Body of pancreas (tissue), 4 donors: ENCODE measurements around the gene CLEC4M. TPM values are rescaled to one million over a fixed set of nuclear protein-coding genes. Genes with fewer than 3 reads are reported as not detected.
"Not testable (repeated sequence)": the region's sequence is repeated elsewhere in the genome, so short reads cannot be mapped to it uniquely, and the experiment has no call there.

Source experiments
- ATAC-seq: fragments of 150-250 bp; one replicate; pipeline ENCODE4 v1.9.1; 2016
- DNase-seq, 4 donors: peaks; one replicate each; pipeline ENCODE4 v3.0.0-alpha.2; 2019
- H3K27ac ChIP-seq, 4 donors: fragments of 200-600 bp; sonication (generic); 1 replicate in 3 of 4; 2 replicates in 1 of 4; pipeline versions ENCODE4 v1.5.1 to v1.6.1; 2016 to 2019; ENCODE audit warnings: mild to moderate bottlenecking in 1 of 4, mixed read lengths in 1 of 4, moderate library complexity in 1 of 4
- H3K27me3 ChIP-seq, 2 donors: fragments of 200-600 bp; sonication (generic); one replicate each; pipeline ENCODE4 v1.6.0; 2016; ENCODE audit warnings: mild to moderate bottlenecking in 1 of 2
- H3K36me3 ChIP-seq, 2 donors: fragments of 200-600 bp; sonication (generic); replicated peaks in 1 of 2; 2 replicates each; pipeline ENCODE4 v1.5.1; 2016; ENCODE audit warnings: low read depth in 2 of 2; ENCODE audit not compliant: insufficient read depth in 1 of 2
- H3K4me1 ChIP-seq: fragments of 200-600 bp; sonication (generic); one replicate; pipeline ENCODE4 v1.6.0; 2016
- H3K4me3 ChIP-seq, 2 donors: fragments of 200-600 bp; sonication (generic); 1 replicate in 1 of 2; 2 replicates in 1 of 2; pipeline ENCODE4 v1.5.1; 2016 to 2019
- H3K9me3 ChIP-seq, 3 donors: fragments of 200-600 bp; sonication (generic); 1 replicate in 2 of 3; 2 replicates in 1 of 3; pipeline ENCODE4 v1.5.1; 2016
- CTCF ChIP-seq, 7 experiments: fragments of 450-650 bp in 4 of 7; fragments of 200-600 bp in 3 of 7; sonication (generic) in 3 of 7; IDR thresholded peaks; one replicate each; pipeline ENCODE4 v1.5.1; 2016 to 2019; ENCODE audit warnings: antibody characterized with exemption in 7 of 7
- POLR2A ChIP-seq, 3 donors: fragments of 450-650 bp; IDR thresholded peaks; one replicate each; pipeline ENCODE4 v1.6.1; 2016; ENCODE audit warnings: antibody characterized with exemption in 3 of 3, mild to moderate bottlenecking in 2 of 3
- WGBS, 2 donors: methylation state at CpG; one replicate each; pipeline ENCODE4 v1.1.5; 2017; 5-methylcytosine and 5-hydroxymethylcytosine counted together
- intact Hi-C: fragments of 100-400 bp; cut with DNase I; formaldehyde crosslinking; loops from one replicate; pipeline ENCODE4 v1.15.1; 2023
- total RNA-seq, 2 donors: library from RNA; depleted of rRNA; stranded (reverse); fragments of >200 nt; gene quantifications; one replicate each; pipeline ENCODE4 v1.1.0, GENCODE V29; 2016

CLEC4M gene
- total RNA-seq, 2 donors from 2014 or later: not detected

- intact Hi-C loops: no loop called here
- no peak for TF ChIP-seq POLR2A (IDR thresholded peaks at IDR 0.05)
- no peak for TF ChIP-seq CTCF (IDR thresholded peaks at IDR 0.05)
- Histone ChIP-seq H3K9me3 (peaks cover 0 to 5% (median 0%) of the 10 kb centered on the region in 3 donors), H3K27ac (no peak overlapping the region), H3K27me3 (no peaks in the 10 kb centered on the region), H3K4me1 (no peaks in the 10 kb centered on the region), H3K4me3 (no peak overlapping the region), H3K36me3 (no peaks in the 10 kb centered on the region)
- ATAC-seq: no peak
- DNase-seq: no peak
- WGBS, 2 donors: 57 to 62% methylated on average over 12 of the region's 12 CpGs
Observed at GRCh38 chr19:7751157-7751783, 11.8 kb upstream of the CLEC4M start.

- Histone ChIP-seq H3K4me3 (no peak overlapping the region), H3K27ac (no peak overlapping the region), H3K27me3 (no peaks in the 10 kb centered on the region), H3K36me3 (no peaks in the 10 kb centered on the region), H3K4me1 (no peaks in the 10 kb centered on the region), H3K9me3 (peaks cover 0 to 14% (median 0%) of the 10 kb centered on the region in 3 donors)
- ATAC-seq (no peak), DNase-seq (no peak)
- intact Hi-C loops: no loop called here
- no peak for TF ChIP-seq CTCF (IDR thresholded peaks at IDR 0.05)
- no peak for TF ChIP-seq POLR2A (IDR thresholded peaks at IDR 0.05)
- 29 to 32% methylated on average over 4 of the region's 4 CpGs for WGBS, 2 donors
Observed at GRCh38 chr19:7756258-7756657, 6.8 kb upstream of the CLEC4M start.

GRCh38 chr19:7757358-7757757 lies 5.7 kb upstream of the CLEC4M start:
- TF ChIP-seq POLR2A (IDR thresholded peaks at IDR 0.05) (no peak), CTCF (IDR thresholded peaks at IDR 0.05) (no peak)

GRCh38 chr19:7759156-7759555 lies 3.9 kb upstream of the CLEC4M start:
- no peaks in the 10 kb centered on the region for H3K4me1 ChIP-seq
- H3K4me3 ChIP-seq: no peak overlapping the region
- TF ChIP-seq CTCF (IDR thresholded peaks at IDR 0.05): no peak
- TF ChIP-seq POLR2A (IDR thresholded peaks at IDR 0.05): no peak
- DNase-seq (no peak), ATAC-seq (no peak)
- H3K9me3 ChIP-seq: peaks cover 0 to 14% (median 0%) of the 10 kb centered on the region in 3 donors
- no peaks in the 10 kb centered on the region for H3K36me3 ChIP-seq
- no peaks in the 10 kb centered on the region for H3K27me3 ChIP-seq
- intact Hi-C loops: no loop called here
- 82 to 100% methylated on average over 1 of the region's 1 CpG for WGBS, 2 donors
- H3K27ac ChIP-seq: no peak overlapping the region

More at GRCh38 chr19:7757358-7757757, 5.7 kb upstream of the CLEC4M start:
- no peaks in the 10 kb centered on the region for H3K27me3 ChIP-seq
- 74 to 78% methylated on average over 3 of the region's 3 CpGs for WGBS, 2 donors
- no peaks in the 10 kb centered on the region for H3K4me1 ChIP-seq
- DNase-seq (no peak), ATAC-seq (no peak)
- H3K27ac ChIP-seq: no peak overlapping the region
- no peaks in the 10 kb centered on the region for H3K36me3 ChIP-seq
- H3K9me3 ChIP-seq: peaks cover 0 to 14% (median 0%) of the 10 kb centered on the region in 3 donors
- intact Hi-C loops: no loop called here
- H3K4me3 ChIP-seq: no peak overlapping the region

GRCh38 chr19:7763696-7764095 lies 653 bp downstream of the CLEC4M start:
- no peak for DNase-seq

GRCh38 chr19:7764157-7764556 lies 1.1 kb downstream of the CLEC4M start:
- H3K27ac ChIP-seq, H3K36me3 ChIP-seq, H3K9me3 ChIP-seq, H3K4me3 ChIP-seq, ATAC-seq, H3K27me3 ChIP-seq, H3K4me1 ChIP-seq, DNase-seq, intact Hi-C loops: not testable (repeated sequence)
- WGBS, 2 donors: 51 to 55% methylated on average over 3 of the region's 3 CpGs

More at GRCh38 chr19:7763696-7764095, 653 bp downstream of the CLEC4M start:
- ATAC-seq: no peak
- Histone ChIP-seq H3K27ac (no peak overlapping the region), H3K9me3 (no peaks in the 10 kb centered on the region), H3K27me3 (no peaks in the 10 kb centered on the region), H3K4me1 (no peaks in the 10 kb centered on the region), H3K4me3 (no peak overlapping the region), H3K36me3 (no peaks in the 10 kb centered on the region)
- WGBS, 2 donors: 25 to 50% methylated on average over 1 of the region's 1 CpG
- intact Hi-C loops: no loop called here
- no peak for TF ChIP-seq POLR2A (IDR thresholded peaks at IDR 0.05)
- TF ChIP-seq CTCF (IDR thresholded peaks at IDR 0.05): no peak

GRCh38 chr19:7765043-7765442 lies 2.0 kb downstream of the CLEC4M start:
- H3K27ac ChIP-seq, H3K4me3 ChIP-seq, H3K4me1 ChIP-seq, H3K27me3 ChIP-seq, intact Hi-C loops, H3K9me3 ChIP-seq, ATAC-seq, DNase-seq, H3K36me3 ChIP-seq: not testable (repeated sequence)
- 85% methylated on average over 2 of the region's 2 CpGs; no CpG with 5 or more reads in 1 of the 2 donors for WGBS, 2 donors
